Hematopoietic multipotent progenitor cell treated with erythropoietin and hydrocortisone succinate and interleukin-3 and kit ligand, for 17 days (in vitro differentiated cells): ENCODE results near the gene TLE4.
"Not testable (repeated sequence)": the region's sequence is repeated elsewhere in the genome, so short reads cannot be mapped to it uniquely, and the experiment has no call there.

ENCODE experiments used
- DNase-seq: peaks from one replicate; pipeline ENCODE4 v3.0.0-alpha.2; 2015; ENCODE audit warnings: low spot score

The TLE4 gene

DNA sequence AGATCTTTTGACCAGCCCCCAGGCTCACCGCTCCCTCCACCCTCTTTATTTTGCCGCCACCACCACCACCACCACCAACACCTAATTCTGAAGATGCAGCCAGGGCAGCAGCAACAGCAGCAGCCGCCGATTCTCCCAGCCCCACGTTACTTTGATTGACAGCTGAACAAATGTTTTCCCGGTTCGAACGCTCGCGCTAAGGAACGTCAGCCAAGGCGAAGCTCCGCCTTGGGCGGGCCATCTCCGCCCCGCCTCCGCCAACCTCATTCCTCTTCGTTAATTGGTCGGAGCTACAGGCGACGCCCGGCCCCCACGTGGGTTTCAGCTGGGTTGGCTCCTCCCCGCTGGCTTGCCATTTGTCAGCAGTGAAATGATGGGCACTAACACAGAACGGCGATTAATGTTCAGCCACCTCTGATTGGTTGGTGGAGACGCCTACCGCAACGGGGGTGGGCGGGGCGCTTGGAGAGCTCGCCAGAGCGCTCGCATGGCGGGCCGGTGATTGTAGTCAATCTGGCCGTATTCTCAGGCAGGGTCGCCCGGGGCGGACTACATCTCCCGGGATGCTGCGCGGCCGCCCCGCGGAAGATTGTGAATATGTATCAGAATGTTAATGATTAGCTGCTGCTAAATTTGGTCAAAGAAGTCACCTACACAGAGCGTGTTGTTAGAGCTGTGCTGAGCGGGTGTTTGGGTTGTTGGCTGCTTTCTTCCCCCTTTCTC lies at the start of gene TLE4:
TLE4 (plus strand) TSS at position 657 of the 723 bp plus-strand sequence. CDS start 826 bp downstream, outside the sequence.
- DNase-seq: peak; percentile 97

DNA sequence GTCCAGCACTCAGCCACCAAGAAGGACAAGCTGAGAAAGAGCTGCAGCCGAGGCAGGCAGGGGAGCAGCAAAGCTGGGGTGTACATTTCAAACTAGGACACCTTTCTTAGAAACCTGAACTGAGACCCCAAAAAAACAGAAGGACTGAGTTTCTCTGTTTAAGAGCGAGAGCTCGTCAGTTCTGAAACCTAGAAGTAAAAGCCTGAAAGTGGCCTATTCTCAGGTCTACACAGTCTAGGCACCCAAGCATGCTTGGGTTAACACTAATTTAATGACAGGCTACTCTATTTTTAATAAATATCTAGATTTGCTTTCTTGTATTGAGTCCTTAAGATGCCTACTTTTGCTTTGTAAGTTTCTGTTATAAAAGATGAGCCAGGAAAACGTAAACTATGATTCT lies 49.0 kb upstream of the TLE4 start:
- no peak for DNase-seq

DNA sequence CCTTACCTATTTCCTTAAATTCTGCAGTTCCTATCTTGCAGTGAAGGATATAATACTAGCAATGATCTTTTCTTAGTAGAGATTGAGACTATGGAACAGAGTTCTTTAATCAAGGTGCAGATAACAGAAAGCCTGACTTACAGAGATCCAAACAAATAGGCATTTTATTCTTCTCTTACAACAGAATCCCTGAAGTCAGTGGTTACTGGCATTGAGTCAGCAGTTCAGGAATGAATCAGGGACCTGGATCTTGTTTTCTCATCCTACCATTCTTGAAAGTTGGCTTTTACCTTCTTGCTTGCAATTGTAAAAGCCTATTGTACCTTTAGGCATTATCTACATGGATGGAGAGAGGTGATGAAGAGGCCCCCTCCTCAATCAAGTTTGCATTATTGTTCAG lies 47.5 kb upstream of the TLE4 start:
- no peak for DNase-seq

DNA sequence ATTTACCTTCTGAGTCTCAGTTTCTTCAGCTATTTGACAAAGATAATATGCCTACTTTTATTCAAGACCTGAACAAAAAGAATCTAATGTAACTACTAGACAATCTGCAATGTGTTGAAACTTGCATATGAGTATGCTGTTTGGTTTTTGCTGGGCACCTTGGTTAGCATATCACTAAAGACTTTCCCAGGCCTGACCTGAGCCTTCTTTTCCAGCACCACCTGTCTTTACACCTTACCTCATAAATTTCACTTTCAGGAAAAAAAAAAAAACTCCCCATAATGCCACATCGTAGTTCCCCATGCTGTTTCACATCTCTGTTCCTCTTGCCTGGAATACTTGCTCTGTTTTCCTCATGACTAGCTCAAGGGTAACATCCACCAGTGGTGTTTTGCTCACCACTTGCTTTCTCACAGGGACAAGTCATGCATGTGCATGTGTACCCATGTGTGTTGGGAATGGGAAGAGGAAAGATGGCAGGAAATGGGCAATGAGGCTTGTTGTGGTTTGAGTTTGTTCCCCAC lies 45.6 kb upstream of the TLE4 start:
- no peak for DNase-seq

DNA sequence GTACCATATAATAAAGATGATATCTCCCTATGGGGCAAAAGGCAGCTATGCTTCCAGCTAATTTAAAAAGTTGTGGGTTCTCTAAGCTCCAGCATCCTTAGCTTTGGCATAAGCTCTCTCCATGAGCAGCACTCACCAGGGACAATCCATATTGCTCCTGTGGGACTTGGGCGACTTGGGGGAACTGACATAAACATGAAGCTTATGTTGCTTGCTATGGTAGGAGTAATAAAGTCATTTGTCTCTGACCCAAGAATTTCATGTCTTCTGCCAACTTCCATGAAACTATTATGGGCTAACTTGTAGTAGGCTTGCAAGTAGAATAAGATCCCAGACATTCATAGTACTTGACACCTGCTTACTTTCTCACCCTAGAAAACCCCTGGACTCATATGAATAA lies 36.2 kb upstream of the TLE4 start:
- DNase-seq: no peak

DNA sequence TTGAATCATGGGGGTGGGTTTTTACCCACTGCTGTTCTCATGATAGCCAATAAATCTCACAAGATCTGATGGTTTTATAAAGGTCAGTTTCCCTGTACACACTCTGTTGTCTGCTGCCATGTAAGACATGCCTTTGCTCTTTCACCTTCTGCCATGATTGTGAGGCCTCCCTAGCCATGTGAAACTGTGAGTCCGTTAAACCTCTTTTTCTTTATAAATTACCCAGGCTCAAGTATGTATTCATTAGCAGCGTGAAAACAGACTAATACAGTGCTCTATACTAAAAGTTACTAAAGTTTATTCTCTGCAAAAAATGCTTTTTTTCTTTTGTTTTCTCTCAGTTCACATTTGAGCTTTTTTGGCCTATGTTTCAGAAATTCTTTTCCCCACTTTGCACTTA lies 33.9 kb upstream of the TLE4 start:
- DNase-seq: no peak

DNA sequence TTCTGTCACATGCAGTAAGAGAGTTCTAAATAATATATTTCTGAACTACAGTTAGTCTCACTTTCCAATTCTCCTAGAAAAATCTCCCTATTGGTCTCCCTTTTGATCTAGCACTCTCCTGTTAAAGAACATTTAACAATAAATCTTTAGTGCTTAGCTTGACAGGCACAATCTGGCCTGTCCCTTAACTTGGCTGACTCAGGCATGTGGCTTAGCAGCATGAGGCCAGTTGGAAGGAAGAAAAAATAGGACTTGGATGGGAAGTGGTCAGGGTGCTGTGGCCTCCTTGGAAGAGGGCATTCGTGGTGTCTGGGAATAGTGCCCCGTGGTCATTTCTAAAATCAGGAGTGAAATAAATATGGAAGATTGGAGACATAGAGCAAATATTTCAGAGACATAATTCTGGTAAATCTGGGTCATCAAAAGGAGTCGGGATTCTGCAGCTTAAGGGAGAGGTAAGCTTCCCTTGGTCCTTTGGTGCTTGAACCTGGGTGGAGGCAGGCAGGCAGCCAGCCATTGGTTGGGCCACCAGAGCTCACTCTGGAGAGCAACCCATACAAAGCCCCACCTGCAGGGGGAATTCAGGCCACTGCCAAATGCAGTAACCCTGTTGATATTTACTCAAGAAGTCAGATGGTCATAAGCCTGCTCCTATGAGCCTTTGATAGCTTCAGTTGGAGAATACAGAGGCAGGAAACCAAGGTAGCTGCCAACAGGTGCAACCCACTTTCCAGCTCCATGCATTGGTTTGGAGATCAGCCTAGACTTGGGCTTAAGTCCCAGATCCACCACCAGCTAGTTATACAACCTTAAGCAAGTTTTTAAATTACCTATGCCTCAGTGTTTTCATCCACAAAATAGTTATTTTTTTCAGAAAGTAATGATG lies 28.8 kb upstream of the TLE4 start:
- DNase-seq: no peak

DNA sequence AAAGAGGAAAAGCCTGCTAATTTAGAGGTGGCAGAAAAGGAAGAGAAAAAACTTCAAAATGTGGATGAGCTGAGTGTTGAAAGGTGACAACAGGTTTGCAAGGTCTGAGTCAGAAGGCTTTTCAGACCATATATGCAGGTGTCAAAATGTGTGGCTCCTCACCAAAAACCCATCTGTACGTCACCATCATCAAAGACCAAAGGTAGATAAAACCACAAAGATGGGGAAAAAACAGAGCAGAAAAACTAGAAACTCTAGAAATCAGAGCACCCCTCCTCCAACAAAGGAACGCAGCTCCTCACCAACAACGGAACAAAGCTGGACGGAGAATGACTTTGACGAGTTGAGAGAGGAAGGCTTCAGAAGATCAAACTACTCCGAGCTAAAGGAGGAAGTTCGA lies 27.4 kb upstream of the TLE4 start:
- DNase-seq: not testable (repeated sequence)

DNA sequence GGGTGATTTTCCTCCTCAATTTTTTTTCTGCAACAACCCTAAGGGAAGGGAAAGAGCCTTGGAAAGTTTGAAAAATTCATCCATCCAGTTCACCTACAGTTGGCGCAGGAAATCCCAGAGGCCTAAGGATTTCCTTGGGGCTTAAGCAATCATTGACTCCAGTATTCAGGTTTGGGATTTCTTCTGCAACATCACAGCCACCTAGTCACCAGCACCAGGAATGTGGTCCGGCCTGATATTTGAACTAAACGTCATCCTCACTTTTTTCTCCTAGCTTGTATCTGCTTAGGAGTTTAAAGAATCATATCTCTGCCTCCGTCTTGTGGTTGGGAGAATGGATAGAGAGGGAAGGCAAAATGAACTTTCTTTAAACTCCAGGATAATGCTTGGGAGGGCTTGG lies 20.2 kb upstream of the TLE4 start:
- no peak for DNase-seq

DNA sequence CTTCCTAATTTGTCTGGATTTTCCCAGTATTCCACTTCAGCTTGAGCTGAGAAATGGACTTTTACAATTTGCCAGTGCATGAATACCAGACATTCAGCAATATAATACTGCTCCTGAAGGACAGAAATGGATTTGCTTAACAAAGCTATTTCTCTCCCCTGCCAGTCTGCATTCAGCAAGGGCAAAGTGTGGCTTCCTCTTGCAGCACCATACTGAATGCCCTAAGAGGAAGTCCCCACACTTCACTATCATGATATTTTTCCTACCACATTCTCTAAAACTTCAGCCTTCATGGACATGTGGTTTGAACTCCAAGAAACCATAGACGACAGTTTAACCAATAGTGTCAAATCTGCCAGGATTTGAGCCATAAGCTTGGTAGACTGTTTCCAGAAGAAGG lies 19.8 kb upstream of the TLE4 start:
- DNase-seq: no peak

DNA sequence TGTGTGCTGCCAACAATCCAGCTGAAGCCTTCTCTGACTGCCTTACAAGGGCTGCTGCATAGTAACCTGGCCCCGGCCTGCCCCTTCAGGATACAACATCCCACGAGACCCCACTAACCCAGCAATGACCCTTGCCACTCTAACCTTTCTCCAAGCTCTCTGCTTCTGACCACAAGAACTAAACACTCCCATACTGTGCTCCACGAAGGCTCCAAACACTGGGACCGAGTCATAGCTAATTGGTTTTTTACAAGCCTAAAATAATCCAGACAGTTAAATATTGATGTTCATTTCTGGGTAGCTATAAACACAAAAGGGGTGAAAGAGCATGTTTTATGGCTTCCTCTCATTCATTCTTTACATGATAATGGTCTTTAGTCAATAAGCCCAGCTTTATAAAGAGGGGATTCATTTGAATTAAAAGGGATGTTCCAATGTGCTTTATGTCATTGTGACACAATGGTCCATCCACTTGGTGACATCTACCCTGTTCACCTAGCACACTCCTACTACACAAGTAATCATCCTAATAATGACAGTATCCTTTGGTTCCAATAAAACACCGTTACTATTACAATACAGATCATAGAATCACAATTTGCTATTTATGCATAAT lies 16.2 kb upstream of the TLE4 start:
- DNase-seq: no peak

DNA sequence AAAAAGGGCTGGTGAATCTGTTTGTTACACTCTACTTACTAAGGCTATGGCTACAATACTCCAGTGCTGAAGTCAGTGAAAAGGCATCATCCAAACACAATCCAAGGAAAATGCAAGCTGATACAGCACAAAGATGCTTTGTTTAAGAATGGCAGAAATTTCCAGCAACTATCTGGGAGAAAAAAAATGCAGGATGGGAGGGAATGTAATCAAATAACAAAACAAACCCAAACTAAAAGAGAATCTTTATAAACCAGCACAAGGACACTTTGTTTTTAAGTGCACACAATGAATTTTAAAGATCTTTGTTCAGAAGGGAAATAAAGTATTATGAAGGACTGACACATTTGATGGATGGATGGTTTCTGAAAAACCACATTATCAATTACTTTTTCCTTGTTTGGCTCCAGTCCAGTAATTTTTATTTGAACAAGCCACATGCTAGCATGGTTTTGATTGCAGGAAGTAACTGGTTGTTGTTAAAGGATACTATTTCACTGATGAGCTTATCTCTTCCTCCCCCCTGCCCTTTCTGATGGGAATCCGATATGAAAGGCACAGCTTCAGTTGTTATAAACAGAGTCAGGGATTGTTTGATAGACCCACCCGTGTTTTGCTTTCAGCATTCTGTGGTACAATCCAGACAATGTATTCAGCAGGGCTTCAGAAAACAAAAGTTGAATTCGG lies 12.1 kb upstream of the TLE4 start:
- no peak for DNase-seq

DNA sequence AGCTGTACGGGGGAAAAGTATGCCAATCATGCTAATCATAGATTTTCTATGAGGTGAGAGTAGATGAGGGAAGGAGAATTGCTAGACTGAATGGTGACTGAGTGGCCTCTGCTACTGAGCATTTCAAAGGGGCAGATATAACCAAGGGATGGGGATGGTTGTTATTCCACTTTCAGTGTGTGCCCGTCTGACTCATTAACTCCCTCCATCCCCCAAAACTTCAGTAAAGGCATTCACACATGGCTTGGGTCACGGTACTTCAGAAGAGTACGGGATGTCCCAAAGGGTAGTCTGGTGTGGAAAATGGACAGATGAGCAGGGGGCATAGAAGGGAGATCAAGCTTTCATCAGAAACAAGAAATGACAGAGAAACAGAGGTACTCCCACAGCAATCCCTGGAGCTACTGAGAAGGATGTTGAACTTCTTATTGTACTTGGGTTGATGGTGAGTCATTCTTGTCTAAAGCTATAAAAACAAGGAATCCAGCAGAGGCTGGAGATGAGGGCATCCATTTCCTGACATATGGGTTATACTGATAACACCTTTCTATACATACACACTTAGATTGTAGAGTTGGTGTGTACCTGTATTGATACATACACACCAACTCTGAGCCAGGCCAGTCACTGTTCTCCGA lies 8.9 kb upstream of the TLE4 start:
- no peak for DNase-seq

DNA sequence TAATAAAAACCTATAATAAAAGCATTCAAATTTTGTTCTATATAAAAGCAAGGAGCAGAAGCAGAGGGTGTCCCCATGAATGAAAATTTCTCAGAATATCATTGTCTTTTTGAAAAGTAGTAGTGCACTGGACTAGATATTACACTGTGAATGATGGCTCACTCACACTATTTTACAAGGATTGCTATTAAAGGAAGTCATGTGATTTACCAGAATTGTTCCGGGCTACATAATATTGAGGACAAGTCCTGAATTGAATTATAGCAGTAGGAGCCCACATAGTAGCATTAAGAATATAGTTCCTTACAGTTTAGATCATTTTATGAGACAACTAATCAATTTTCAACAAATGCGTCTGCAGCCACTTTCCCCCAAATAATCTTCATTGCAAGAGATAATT lies 7.7 kb upstream of the TLE4 start:
- no peak for DNase-seq

DNA sequence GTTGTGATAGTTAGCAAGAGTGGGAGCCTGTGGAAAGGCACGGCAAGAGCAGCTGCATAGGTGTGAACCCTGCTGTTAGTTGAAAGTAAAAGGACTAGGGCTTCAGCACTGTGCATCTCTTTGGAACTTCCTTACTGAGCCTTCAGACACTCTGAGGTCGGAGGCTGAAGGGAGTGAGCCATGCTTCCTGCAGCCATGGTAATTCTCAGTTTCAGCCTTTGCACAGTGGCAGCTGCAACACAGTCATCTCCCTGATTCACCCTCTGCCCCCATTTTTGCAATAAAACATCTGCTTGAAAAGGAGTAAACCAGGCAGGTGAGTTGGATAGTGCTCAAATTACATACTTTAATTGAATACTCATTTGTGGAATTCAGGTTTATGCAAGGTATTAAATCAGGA lies 6.5 kb upstream of the TLE4 start:
- DNase-seq: no peak

DNA sequence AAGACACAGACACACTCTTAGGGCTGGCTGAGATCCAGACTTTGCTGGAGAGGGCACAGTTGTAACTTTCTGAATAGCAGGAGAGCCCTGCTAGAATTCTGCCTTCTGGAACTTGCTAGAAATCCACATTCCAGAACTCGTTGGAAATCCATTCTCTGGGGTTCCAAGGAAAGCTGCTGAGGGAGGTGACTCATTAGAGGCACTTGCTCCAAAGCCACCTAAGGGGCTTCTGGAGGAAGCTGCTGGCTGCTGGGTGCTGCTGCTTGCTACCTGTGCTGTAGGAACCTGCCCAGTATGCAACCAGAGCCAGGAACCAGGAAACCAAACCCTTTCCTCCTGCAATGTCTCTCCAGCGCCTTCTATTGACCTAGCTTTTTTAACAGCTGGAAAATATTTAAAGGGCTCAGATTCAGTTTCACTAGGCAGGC lies 4.1 kb upstream of the TLE4 start:
- no peak for DNase-seq

DNA sequence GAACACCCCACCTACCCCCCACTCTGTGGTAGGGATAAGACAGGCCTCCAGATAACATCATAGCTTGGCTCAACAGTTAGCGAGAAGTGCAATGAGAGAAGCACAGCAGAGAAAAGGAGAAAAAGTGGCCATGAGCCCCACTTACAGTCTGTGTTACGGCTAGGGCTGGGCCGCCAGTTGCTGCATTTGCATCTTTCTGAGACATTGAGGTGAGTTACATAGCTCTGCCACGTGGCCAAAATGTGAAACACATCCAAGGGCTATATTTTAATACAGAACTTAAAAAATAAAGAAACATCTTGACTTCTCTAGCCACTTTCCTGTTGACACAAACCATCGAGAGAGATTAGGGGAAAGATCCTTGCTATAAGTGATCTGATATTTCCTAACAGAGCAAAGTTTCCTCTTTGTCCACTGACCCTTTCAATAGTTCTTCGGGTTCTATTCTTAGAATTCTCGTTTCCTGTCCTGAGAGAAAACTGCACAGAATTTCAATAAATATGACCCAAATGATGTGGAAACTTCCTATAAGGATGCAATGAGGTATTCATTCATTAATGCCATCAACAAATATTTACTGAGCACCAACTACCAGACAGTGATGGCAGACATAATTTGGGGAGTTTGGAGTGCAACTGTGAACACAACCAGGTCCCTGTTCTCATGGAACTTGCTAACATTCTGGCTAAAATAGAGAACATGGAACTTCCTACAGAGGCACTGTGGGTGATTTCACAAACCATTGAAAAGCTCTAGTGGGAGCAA lies 3.2 kb upstream of the TLE4 start:
- DNase-seq: no peak

DNA sequence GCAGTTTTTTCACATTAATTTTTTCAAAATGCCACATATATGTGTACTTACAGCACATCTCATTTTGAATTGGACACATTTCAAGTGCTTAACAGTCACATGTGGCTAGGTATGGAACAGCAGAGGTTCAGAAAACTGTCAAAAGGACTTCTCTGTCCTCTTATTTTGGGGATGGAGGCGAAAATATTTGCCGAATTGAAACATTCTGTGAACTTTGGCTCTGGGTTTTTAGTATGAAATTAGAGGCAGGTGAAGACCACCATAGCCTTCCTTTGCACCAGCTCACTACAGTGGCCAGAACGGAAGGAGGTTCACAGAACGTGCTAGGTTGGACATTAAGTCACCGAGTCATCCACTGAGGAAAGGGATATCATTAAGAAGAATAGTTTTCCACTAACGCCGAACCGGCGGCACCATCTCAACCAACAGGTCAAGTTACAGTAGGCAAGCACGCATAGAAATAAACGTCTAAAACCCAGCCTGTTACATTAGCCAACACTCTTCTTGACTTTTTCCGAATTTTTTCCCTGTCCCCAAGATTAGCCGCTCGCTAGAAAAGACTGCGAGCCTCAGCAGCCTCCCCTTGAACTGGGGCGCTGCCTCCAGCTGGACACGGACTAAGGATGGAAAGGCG lies 1.8 kb upstream of the TLE4 start:
- no peak for DNase-seq

DNA sequence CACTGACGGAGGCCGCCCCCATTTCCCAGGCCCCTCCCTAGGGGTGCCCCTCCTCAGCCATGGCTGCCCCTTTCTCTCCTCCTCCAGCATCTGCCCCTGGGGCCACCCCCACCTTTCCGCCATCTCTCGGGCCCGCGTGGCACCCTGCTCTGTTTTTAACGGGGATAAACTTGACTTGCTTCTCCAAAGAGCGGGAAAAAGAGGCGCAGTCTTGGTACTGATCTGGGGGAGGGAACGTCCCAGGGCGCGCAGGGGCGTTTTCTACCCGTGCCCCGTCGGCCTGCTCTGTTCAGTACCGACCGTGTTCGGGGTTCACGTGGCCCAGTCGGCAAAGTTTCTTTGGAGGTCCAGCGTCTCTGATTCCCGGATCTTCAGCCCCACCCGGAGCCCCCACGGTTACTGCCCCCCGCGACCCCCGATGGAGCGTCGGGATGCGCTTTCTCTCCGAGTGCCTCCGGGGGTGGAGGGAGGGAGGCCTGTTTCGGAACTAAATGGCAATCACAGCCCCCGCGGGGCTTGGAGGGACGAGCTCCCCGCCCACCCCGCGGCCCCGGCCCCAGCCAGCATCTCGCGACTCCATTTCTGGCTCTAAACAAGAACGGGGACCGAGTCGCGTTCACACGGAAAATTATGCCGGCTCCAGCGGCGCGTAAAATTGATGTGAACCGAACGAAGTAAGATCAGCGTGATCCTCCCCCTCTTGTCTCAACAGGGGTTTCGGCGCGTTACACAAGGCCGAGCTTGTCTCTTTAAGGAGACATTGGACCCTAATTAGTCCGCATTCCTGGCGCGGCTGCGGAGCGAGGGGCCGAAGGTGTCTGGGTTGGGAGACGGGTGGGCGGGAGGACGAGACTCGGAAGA lies 1.1 kb upstream of the TLE4 start:
- no peak for DNase-seq
